HepG2 (cell line): ENCODE measurements around the gene GLB1L. TPM values are rescaled to one million over a fixed set of nuclear protein-coding genes. Genes with fewer than 3 reads are reported as not detected.
A peak's percentile ranks its signal among the peaks of the same experiment; 100 is the strongest.

Experiments used
- BRCA1 ChIP-seq: sonication (generic); formaldehyde crosslinking; IDR thresholded peaks from 2 replicates; pipeline ENCODE4 v1.4.0; 2020; ENCODE audit warnings: missing genetic modification reagents
- DNMT1 ChIP-seq: sonication (generic); formaldehyde crosslinking; IDR thresholded peaks from 2 replicates; pipeline ENCODE4 v1.5.1; 2020; ENCODE audit warnings: mild to moderate bottlenecking, missing genetic modification reagents
- EP300 ChIP-seq, 3 experiments: sonication (generic) in 1 of 3; formaldehyde crosslinking in 1 of 3; IDR thresholded peaks; 2 replicates each; pipeline versions ENCODE4 v1.5.1 to v1.6.1; 2011 to 2020; ENCODE audit warnings: low read depth in 2 of 3, low read length in 2 of 3, borderline replicate concordance in 1 of 3, improper control_type of control experiment in 1 of 3, mild to moderate bottlenecking in 1 of 3, missing genetic modification reagents in 1 of 3, moderate library complexity in 1 of 3
- HINFP ChIP-seq: sonication (generic); formaldehyde crosslinking; IDR thresholded peaks from 2 replicates; pipeline ENCODE4 v1.4.0; 2020; ENCODE audit warnings: low read depth, mild to moderate bottlenecking, missing genetic modification reagents
- HMGA1 ChIP-seq: sonication (generic); formaldehyde crosslinking; conservative IDR thresholded peaks from 2 replicates; pipeline ENCODE4 v1.4.0; 2020; ENCODE audit warnings: missing genetic modification reagents
- LCORL ChIP-seq, 2 experiments: fragments of 450-650 bp in 1 of 2; sonication (generic) in 1 of 2; formaldehyde crosslinking in 1 of 2; IDR thresholded peaks; 2 replicates each; pipeline versions ENCODE4 v1.5.0 to v1.6.1; 2017 to 2020; ENCODE audit warnings: antibody characterized with exemption in 1 of 2, missing genetic modification reagents in 1 of 2
- RBM22 ChIP-seq: fragments of 200-400 bp; formaldehyde crosslinking; optimal IDR thresholded peaks from 2 replicates; pipeline ENCODE3; 2017; ENCODE audit warnings: mild to moderate bottlenecking, low read length, moderate library complexity
- RELA ChIP-seq: sonication (generic); formaldehyde crosslinking; IDR thresholded peaks from 2 replicates; pipeline ENCODE4 v1.4.0; 2020; ENCODE audit warnings: missing genetic modification reagents
- ZBTB20 ChIP-seq: sonication (generic); formaldehyde crosslinking; IDR thresholded peaks from 2 replicates; pipeline ENCODE4 v1.8.1; 2023; ENCODE audit warnings: missing genetic modification reagents, low read depth, mild to moderate bottlenecking, borderline replicate concordance
- ZBTB26 ChIP-seq: IDR thresholded peaks from 2 replicates; pipeline ENCODE4 v1.6.1; 2016; ENCODE audit warnings: missing compliant biosample characterization, missing genetic modification reagents, borderline replicate concordance
- ZFX ChIP-seq: sonication (generic); formaldehyde crosslinking; IDR thresholded peaks from 2 replicates; pipeline ENCODE4 v1.4.0; 2020; ENCODE audit warnings: mild to moderate bottlenecking, low read depth, missing genetic modification reagents, moderate library complexity
- ZNF251 ChIP-seq: sonication (generic); formaldehyde crosslinking; IDR thresholded peaks from 2 replicates; pipeline ENCODE4 v1.9.0; 2021; ENCODE audit warnings: mild to moderate bottlenecking, missing genetic modification reagents
- ZNF296 ChIP-seq: sonication (generic); formaldehyde crosslinking; conservative IDR thresholded peaks from 2 replicates; pipeline ENCODE4 v1.5.0; 2020; ENCODE audit warnings: mild to moderate bottlenecking, missing genetic modification reagents
- ZNF496 ChIP-seq: sonication (generic); formaldehyde crosslinking; IDR thresholded peaks from 2 replicates; pipeline ENCODE4 v1.8.1; 2023; ENCODE audit warnings: mild to moderate bottlenecking, moderate library complexity, missing genetic modification reagents; ENCODE audit not compliant: insufficient replicate concordance
- ZNF564 ChIP-seq: sonication (generic); formaldehyde crosslinking; IDR thresholded peaks from 2 replicates; pipeline ENCODE4 v1.8.1; 2023; ENCODE audit warnings: mild to moderate bottlenecking, missing genetic modification reagents
- ZNF569 ChIP-seq: sonication (generic); formaldehyde crosslinking; IDR thresholded peaks from 2 replicates; pipeline ENCODE4 v1.5.0; 2020; ENCODE audit warnings: mild to moderate bottlenecking, missing genetic modification reagents, moderate library complexity, borderline replicate concordance
- ZNF574 ChIP-seq: sonication (generic); formaldehyde crosslinking; IDR thresholded peaks from 2 replicates; pipeline ENCODE4 v1.4.0; 2020; ENCODE audit warnings: missing genetic modification reagents
- ZNF605 ChIP-seq: sonication (generic); formaldehyde crosslinking; IDR thresholded peaks from 2 replicates; pipeline ENCODE4 v1.8.0; 2022; ENCODE audit warnings: mild to moderate bottlenecking, missing genetic modification reagents
- ZNF678 ChIP-seq: sonication (generic); formaldehyde crosslinking; IDR thresholded peaks from 2 replicates; pipeline ENCODE4 v1.4.0; 2020; ENCODE audit warnings: mild to moderate bottlenecking, missing genetic modification reagents
- ZNF724P ChIP-seq: sonication (generic); formaldehyde crosslinking; IDR thresholded peaks from 2 replicates; pipeline ENCODE4 v1.8.0; 2022; ENCODE audit warnings: missing genetic modification reagents, borderline replicate concordance
- ZNF790 ChIP-seq: sonication (generic); formaldehyde crosslinking; IDR thresholded peaks from 2 replicates; pipeline ENCODE4 v1.8.0; 2022; ENCODE audit warnings: missing genetic modification reagents, mild to moderate bottlenecking, borderline replicate concordance
- polyA plus RNA-seq, 8 experiments: library from polyadenylated mRNA; depleted of rRNA in 3 of 8; stranded (reverse) in 7 of 8; unstranded in 1 of 8; fragments of >200 nt; fragmentation: Illumina TruSeq in 4 of 8; extraction: Trizol in 4 of 8; gene quantifications; 2 replicates each; pipeline versions ENCODE4 v1.2.1 to v1.2.3, GENCODE V29; 2011 to 2016; ENCODE audit warnings: low read depth in 4 of 8, missing spikeins in 1 of 8, mixed read lengths in 1 of 8; ENCODE audit not compliant: insufficient read depth in 1 of 8
- total RNA-seq, 5 experiments: library from RNA; depleted of rRNA; stranded (reverse); fragments of >200 nt; fragmentation: Illumina TruSeq; extraction: Trizol; gene quantifications; 2 replicates each; pipeline ENCODE4 v1.2.3, GENCODE V29; 2016; ENCODE audit warnings: low read depth in 1 of 5
- TF ChIP-seq, protein P1 (sequence below): sonication (generic); formaldehyde crosslinking; IDR thresholded peaks from 2 replicates; pipeline ENCODE4 v1.4.0; 2020; ENCODE audit warnings: missing genetic modification reagents, borderline replicate concordance

Gene GLB1L
- total and polyA plus RNA-seq, 2 of the 13 experiments (the other 11 are each of a cell fraction or from before 2014, with no cell fraction given), result 6.8 to 7.3 TPM

DNA sequence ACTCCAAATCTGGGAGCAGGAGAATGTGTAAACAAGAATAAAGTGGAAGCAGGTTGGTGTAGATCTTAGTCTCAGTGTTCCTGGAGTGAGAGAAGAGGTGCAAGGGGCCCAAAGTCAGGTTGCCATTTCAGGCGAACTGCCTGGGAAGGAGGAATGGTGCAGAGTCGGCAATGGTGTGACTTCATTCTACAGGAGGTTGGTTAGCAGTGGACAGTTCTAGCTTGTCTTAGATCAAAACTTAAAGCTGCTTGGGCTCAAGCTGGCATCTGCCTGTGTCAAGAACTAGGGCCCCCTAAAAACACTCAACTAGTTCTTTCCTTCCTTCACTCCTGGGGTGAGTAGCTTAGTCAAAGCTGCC lies 3.6 kb upstream of the GLB1L start (continued):
- TF ChIP-seq ZNF569 (0 out of 2 replicates have a peak, but pooled peaks have one; percentile 0), ZNF605 (CRISPR knock-in tag) (no peak), EP300 (IDR thresholded peaks at IDR 0.05; ENCODE audit: low read depth in 2 of 2, low read length in 2 of 2) (no peak), EP300 (CRISPR knock-in tag; IDR thresholded peaks at IDR 0.05; ENCODE audit: borderline replicate concordance) (no peak), RELA (CRISPR knock-in tag) (no peak), ZBTB26 (CRISPR knock-in tag) (0 out of 2 replicates have a peak, but pooled peaks have one; percentile 23), ZNF296 (CRISPR knock-in tag) (no peak), ZNF564 (CRISPR knock-in tag) (no peak), ZFX (CRISPR knock-in tag) (no peak), ZNF724P (CRISPR knock-in tag) (no peak), HMGA1 (CRISPR knock-in tag) (no peak), ZNF790 (CRISPR knock-in tag) (no peak), ZBTB20 (CRISPR knock-in tag) (no peak), LCORL (IDR thresholded peaks at IDR 0.05) (no peak), LCORL (CRISPR knock-in tag; IDR thresholded peaks at IDR 0.05) (no peak), RBM22 (no peak), ZNF678 (CRISPR knock-in tag) (no peak), HINFP (CRISPR knock-in tag) (peak; percentile 11; the same call in 1 of the 2 replicates), BRCA1 (CRISPR knock-in tag) (no peak), DNMT1 (CRISPR knock-in tag) (no peak), ZNF496 (CRISPR knock-in tag) (no peak), ZNF574 (no peak), ZNF251 (CRISPR knock-in tag) (no peak)
- TF ChIP-seq, protein P1, sequence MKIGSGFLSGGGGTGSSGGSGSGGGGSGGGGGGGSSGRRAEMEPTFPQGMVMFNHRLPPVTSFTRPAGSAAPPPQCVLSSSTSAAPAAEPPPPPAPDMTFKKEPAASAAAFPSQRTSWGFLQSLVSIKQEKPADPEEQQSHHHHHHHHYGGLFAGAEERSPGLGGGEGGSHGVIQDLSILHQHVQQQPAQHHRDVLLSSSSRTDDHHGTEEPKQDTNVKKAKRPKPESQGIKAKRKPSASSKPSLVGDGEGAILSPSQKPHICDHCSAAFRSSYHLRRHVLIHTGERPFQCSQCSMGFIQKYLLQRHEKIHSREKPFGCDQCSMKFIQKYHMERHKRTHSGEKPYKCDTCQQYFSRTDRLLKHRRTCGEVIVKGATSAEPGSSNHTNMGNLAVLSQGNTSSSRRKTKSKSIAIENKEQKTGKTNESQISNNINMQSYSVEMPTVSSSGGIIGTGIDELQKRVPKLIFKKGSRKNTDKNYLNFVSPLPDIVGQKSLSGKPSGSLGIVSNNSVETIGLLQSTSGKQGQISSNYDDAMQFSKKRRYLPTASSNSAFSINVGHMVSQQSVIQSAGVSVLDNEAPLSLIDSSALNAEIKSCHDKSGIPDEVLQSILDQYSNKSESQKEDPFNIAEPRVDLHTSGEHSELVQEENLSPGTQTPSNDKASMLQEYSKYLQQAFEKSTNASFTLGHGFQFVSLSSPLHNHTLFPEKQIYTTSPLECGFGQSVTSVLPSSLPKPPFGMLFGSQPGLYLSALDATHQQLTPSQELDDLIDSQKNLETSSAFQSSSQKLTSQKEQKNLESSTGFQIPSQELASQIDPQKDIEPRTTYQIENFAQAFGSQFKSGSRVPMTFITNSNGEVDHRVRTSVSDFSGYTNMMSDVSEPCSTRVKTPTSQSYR (CRISPR knock-in tag), result no peak
